ENCODE data around the gene EML3.
"Not testable (repeated sequence)": the region's sequence is repeated elsewhere in the genome, so short reads cannot be mapped to it uniquely, and the experiment has no call there.

The EML3 gene

DNA sequence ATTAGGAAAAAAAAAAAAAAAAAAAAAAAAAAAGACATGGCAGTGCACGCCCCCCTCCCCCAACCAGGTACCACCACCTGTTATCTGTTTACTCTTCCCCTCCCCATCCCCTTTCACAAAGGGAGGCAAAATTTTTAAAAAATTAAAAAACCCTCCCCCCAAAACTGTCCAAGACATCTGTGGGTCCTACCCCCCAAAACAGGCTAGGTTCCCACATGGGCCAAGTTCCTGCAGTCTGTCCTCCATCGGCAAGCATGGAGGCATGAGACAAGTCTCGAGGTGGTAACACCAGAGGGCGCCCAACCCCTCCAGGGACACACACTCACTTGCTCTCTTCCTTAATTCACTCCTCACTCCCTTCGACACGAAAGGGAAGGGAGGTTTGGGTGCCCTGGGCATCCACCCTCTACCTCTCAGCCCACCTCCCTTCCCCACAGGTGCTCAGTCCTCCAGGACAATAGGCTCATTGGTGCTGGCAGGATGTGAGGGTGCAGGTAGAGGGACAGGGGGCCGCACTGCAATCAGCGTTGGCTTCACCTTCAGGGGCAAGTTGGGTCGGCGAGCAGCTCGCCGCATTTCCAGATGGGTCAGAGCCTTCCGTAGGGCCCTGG is 19.0 kb downstream of the EML3 start:
- DNase-seq = peak; percentile 68

DNA sequence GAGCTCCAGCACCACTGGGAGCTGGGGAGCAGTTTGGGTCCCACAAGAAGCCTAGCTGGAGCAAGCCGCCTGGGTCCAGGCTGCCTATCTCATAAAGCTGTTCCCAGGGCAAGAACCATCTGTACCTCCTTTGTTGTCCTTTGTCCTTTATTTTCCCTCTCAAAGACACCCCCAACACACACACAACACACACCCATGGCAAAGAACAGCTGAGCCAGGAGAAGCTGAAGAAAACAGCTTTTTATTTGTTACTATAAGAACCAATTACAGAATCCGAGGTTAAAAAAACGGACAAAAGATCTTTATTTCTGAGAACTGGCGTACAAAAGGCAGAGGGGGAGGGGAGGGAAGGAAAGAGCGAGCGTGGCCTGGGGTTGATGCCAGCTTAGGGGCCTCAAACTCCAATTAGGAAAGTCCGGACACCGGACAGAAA is 19.6 kb downstream of the EML3 start:
- no peak for DNase-seq

DNA sequence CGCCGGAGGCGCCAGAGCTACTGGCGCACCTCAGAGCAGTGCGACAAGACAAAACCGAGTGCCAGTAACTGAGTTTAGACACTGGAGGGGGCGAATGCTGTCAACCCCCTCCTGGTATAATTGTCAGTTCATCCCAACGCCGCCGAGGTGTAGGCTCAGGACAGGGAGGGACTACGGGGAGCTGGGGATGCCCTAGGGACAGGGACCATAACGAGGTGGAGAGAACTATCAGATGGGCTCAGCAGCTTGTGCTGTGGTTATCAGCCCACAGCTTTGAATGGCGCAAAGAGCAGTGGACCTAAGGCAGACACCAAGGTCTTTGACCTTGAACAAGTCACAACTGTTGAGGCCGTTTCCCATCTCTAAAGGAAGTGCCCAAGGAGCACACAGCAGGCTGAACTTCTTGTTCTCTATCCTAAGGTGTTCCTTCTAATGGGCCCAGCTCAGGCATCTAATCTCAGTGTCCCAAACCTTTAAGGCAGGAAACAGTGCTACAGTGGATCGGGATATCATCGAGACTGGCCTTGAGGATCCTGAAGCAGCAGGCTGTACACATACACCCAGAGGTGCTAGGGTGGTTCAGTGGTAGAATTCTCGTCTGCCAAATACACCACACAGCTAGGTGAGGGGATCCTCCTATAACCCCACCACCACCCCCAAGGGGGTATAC is 20.3 kb downstream of the EML3 start:
- DNase-seq = no peak

DNA sequence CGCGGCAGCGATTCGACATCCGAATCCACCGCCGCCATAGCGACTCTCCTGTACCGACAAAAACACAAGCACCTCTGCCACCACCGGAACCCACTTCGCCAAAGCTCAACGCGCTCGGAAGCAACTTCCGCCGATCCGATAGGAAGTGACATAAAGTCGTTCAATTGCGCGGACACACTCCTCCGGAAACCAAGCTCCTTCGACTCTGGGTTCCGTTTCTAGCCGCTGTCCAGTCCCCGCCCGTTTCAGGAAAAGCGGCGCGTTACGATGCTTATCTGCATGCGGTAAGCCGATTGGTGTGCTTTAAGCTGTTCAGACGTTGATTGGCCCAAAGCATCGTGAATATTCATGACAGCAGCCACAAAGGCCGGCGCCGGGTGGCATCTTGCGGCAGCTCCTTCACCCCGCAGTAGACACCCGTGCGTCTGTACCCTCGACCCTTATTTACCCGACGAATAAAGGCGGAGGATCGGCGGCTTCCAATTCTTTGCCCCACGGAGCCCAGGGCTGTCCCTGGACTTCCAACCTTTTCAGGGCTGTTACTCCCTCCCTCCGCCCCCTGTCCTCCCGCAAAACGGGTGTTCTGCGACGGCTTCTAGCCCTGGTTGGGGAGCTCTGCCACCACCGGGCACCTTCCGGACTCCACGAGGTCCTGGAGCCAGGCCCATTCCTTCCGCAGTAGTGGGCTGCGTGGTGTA is 21.0 kb downstream of the EML3 start, which contains the start of gene TUT1:
Gene TUT1 (minus strand): TSS at position 76 of the 698 bp plus-strand sequence. CDS start 38 bp downstream, at position 38.
- peak; percentile 99 for DNase-seq

DNA sequence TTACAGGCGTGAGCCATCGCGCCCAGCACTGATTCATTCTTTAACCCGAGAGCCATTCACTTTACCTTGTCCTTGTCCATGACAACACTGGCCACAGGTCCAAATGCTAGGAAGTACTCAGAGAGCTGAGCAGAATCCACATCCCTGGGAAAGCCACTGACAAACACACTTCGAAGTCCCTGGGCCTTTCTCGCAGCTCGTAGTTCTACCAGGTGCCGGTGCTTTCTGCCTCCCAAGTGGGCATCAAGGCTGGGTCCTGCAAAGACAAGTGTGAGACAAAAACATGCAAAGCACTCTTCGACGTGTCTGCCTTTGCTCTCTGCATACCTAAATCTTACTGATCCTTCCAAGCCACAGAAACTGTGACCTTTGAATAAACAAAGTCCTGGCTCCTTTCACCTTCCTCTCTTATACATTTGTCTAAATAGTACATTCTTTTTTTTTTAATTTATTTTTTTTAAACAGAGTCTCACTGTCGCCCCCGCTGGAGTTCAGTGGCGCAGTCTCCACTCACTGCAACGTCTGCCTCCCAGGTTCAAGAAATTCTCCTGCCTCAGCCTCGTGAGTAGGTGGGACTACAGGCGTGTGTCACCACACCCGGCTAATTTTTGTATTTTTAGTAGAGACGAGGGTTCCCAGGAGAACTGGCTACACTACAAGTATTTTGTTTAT is 23.5 kb downstream of the EML3 start:
- no peak for DNase-seq

DNA sequence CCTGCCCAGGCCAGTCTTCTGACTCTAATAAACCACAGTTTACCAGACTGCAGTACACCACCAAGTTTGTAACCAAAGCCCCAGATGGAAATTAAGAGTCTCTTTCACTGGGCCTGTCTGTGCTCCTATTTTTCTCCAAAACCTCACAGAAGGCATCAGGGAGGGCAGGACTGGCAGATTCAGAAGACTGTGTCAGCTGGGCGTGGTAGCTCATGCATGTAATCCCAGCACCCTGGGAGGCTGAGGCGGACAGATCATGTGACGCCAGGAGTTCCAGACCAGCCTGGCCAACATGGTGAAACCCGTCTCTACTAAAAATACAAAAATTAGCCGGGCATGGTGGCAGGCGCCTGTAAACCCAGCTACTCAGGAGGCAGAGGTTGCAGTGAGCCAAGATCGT is 27.2 kb downstream of the EML3 start:
- not testable (repeated sequence) for DNase-seq

DNA sequence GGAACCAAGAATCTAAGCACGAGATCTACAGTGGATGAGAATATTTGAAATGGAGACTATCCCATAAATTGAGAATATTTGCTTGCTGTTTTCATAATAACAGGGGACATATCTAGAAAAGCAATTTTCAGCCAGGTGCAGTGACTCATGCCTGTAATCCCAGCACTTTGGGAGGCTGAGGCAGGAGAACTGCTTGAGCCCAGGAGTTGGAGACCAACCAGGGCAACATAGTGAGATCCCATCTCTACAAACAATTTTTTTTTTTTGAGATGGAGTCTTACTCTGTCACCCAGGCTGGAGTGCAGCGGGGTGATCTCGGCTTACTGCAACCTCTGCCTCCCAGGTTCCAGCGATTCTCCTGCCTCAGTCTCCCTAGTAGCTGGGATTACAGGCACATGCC is 30.8 kb downstream of the EML3 start:
- DNase-seq = not testable (repeated sequence)

DNA sequence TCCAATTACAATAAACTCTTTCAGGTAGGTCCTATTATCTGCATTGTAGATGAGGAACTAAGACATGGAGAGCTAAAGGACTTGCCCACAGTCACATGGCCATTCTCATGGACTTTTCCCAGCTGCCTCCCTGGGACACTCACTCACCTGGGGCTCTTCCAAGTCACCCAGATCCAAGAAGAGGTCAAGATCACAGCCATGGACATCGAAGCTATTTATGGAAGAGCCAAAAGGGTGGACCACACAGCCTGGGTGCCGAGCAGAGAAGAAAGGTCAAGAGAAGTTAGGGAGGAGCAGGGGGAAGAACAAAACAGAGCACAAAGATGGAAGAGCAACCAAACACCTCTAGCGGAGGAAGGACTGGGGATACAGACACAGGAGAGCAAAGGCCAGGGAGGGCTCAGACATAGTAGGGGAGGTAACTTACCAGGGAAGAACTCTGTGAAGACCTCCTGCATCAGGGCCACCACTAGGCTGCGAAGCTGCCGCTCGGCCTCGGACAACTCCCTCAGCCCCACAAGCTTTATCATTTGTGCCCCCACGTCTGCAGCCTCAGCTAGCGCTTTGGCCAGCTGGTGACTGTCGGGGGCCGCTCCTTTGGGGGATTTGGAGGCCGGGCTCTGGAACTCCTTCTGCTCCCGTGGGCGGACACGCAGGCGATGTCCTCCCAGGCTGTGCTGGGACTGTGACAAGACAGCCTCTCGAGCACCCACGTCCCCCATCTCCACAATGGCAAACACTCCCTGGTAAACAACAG is 31.4 kb downstream of the EML3 start:
- DNase-seq = no peak

DNA sequence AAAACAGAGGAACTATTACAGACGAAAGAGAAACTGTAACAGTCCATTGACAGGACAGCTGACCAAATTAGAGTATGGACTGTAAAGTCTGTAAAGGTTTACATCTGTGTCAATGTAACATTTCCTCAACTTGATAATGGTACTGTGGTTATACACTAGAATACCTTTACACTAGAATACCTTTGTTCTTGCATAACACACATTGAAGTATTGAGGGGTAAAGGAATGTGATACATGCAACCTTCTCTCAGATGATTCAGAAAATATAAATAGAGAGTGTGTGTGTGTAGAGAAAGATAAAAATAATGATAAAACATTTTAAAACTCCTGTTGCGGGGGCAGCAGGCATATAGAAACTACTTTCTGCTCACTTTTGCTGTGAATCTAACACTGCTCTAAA is 33.3 kb downstream of the EML3 start:
- DNase-seq = no peak

DNA sequence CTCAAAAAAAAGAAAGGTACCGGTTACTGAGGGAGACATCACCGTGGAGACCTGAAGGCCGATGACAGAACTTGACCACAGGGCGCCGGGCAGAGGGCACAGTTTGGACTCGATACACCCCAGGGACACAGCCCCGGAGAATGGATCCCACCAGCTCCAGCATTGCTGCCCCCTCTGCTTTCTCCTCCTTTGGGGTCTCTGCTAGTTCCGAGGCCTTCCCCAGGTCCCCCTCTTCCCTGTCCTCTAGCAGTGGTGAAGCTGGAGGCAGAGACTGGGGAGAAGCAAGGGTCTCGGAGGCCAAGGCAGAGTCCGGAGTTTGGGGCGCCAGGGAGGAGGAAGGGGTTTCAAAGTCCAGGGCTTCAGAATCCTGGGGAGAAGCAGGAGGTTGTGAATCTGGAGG is 34.0 kb downstream of the EML3 start:
- DNase-seq = no peak

DNA sequence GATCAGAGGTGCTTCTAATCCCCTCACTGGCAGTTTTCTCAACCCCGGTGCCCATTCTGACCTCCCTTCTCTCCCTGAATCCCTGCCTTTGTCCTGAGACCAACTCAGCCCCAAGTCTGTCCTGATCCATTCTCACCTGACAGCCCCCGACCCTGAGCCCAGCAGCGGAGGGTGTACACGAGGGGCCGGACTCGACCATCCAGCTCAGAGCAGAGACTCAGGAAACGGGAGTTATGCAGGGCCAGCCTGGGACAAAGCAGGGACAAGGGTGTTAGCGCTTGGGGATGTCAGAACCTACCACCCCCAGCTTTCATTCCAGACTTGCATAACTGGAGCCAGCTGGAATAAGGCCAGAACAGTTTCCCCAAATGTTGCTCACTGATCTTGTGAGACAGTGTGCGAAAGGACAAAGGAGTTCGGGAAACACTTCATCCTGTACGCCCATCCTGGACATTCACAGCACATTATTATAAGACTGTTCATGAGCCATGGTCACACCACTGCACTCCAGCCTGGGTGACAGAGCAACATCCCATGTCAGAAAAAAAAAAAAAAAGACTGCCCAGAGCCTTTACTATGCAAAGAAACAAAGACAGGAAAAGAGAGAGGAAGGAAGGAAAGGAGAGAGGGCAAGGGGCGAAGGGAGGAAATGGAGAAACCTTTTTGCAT is 35.4 kb downstream of the EML3 start:
- DNase-seq = no peak

DNA sequence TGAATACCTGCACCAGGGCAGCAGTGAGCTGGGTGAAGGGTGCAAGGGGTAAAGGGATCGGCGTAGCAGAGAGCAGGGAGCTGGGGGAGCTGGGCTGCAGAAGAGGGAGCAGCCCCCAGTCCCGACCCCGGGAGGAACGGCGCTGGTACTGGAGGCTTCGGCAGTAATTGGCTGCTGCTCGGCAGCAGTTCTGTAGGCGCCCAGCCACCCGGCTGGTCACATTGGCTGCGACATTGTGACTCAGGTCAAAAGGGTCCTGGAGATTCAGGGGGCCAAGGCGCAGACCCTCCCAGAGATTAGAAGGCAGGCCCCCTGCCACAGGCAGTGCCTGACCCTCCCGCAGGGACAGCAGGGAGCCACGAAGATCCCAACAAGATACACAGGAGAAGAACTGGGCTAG is 36.7 kb downstream of the EML3 start:
- DNase-seq = no peak

DNA sequence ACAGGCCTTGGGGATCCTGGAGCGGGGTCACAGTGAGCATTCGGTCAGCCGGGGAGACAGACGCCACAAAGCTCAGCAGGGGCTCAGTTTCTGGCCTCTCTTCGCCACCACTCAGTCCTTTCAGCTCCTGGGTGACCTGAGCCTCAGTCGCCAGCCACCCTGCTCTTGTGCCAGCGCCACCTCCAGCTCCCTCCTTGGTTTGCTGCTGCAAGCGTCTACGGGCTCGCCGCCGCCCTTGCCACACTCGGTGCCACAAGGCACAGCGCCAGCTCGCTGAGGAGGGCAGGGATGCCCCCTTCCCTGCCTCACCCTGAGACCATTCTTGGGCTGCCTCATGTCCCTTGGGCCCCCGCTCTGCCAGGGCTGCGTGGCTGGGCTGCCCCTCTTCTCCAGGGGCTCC is 37.4 kb downstream of the EML3 start:
- DNase-seq = no peak

DNA sequence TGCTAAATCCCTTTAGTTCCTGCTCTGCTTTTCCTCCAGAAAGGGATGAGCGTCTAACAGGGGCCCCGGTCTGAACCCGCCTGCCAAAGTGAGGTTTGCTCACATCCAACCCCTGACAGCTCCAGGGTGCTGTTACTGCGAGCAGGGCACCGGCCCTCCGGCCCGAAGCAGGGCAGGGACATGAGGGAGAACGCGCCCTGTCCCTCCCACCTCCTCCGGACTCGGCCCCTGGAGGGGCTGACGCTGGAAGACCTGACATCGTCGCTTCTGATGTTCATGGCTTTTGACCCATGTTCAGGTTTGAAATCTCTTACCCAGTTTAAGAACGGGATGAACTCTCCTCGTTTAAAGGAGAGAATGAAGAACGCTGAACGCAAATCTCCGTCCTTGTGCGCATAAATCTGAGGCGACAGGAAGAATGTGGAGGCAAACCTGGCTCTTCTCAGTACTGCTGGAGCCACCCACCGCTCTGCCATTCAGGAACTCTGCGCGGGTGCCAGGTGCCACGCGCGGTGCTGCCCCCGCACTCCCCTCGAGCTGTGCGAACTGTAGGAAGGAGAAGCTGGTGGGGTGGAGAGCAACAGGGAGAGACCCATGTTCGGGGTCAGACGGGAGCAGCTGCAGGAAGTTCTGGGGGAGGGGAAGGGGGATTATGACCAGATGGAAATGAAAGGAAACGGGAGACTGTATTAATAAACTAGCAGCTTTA is 38.1 kb downstream of the EML3 start:
- DNase-seq = peak; percentile 40

DNA sequence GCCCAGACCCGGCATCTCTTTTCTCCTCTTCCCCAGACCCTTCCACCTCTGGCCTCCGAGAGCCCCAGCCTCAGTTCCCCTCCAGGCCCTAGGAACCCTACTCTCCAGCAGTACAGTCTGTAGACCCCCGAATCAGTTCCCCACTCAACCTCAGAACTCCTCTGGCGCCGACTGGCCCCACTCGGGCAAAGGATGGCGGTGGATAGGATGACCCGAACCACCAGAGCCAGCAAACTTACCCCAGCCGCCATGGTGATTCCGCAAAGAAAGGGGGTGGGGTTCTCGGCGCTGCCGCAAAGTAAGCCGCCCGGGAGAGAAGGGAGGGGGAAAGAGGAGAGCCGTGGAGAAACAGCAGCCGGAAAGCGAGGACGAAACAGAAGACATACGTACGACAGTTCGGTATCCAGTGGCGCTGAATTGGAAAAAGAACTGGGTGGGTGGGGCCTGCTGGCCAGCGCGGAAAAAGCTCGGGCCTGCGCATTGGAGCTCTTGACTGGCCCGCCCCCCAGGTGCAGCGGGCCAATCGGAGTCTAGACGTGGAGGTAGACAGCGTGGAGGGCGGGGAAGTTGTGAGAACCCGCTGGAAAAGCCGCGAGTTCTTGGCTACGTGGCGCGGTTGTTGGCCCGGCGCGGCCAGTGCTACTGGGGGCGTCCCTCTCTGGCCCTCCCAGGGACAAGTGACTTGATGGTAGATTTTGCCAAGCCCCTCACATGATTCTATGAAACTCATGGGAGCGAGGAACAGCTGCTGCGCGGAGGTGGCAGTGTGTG is 38.8 kb downstream of the EML3 start, which contains the start of gene EEF1G:
Gene EEF1G (minus strand): TSS at position 300 of the 771 bp plus-strand sequence. CDS start 49 bp downstream, at position 251.
- peak; percentile 100 for DNase-seq

DNA sequence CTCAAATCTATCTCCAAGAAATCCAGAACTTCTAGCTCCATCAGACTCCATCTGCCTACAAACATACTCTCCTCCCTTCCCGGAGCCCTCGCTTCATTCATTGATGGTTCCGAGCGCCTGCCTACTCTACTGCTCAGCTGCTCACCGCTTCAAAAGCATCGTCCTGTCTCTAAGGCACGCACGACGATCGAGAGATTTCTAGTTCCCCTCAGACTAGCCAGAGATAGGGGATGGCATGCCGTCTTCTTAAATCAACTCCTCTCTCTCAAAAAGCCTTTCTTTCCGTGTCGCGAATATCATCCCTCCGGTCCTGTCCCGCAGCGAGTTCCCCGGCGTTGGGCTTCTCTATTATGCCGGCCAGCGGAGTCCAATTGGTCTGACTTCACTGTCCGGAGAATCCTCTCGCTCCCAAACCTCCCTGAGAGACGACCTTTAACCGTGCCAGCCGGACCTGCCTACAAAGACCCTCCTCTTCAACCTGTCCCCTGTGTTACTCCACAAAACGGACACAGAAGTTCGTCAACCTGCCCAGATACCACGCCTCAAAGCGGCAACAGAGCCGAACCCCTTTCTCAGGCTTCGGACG is 39.5 kb downstream of the EML3 start:
- no peak for DNase-seq

DNA sequence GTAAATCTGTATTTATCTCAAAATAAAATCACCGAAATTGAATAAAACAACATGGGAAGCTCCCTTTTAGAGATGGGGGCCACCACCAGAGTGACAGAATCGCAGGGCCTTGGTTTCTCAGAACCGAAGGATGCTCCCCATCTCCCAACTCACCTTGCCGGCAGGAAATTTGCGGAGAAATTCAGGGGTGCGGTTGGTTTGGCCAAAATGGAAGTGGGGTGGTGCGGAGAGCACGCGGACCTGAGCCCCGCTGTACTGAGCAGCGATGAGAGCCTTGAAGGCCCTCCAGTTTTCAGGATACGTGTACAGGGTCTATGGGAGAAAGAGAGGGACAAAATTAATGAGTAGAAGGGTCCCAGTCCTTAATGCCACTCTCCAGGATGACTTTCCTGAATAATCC is 40.1 kb downstream of the EML3 start:
- no peak for DNase-seq

DNA sequence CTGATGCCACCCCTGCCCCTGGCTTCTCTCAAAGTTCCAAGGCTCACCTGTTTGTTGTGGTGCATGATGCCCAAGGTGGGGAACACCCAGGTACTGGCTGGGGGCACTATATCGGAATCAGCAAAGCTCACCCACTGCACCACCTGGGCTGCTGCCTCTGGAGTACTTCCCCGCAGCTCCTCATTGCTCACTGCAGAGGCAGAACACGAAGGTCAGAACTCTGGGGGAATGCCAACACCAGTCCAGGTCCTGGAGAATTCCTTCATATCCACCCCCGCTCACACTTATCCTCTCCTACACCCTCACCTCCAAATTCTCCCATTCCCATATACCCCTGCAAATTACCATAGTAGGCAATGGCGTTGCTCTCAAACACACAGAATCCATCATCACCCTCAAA is 41.1 kb downstream of the EML3 start:
- not testable (repeated sequence) for DNase-seq

DNA sequence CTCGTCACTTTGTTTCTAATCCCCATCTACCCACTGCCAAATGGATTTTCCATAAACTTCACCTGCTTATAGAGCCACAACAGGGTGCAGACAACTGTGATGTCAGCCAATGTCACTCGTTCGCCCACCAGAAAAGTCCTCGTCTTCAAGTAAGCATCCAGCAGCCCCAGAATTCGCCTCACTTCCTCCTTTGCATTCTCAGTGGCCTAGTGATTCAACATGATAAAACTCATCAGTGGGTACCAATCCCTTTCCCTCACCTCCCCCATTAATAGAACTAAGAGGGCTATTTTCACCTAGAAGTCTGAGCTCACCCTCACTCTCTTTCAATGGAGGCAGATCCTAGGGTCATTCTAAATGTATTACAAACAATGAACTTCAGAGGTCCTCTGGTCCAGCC is 41.7 kb downstream of the EML3 start:
- DNase-seq = not testable (repeated sequence)

DNA sequence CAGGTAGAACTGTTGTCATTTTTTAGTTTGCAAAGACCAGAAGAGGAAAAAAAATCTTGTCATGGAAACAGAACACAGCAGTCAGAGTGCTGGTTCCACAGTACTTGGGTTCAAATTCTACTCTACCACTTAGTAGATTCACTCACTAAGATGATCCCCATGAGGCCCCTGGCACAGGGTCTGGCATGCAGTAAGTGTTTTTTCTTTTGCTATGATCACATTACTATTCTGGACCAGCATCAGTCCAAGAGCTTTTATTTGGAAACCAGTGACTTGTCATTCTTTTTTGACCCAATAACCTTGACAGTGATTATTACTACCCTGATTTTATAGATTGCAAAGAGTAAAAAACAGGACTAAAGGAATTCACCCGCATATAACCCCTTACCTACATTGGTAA is 43.0 kb downstream of the EML3 start:
- no peak for DNase-seq

Measured in fibroblast of skin of right quadriceps (primary cell).